ENCODE data around the gene KCNK4. TPM values are rescaled to one million over a fixed set of nuclear protein-coding genes. Genes with fewer than 3 reads are reported as not detected.

Gene KCNK4
- total RNA-seq, 1 donor from 2014 or later = not detected

DNA sequence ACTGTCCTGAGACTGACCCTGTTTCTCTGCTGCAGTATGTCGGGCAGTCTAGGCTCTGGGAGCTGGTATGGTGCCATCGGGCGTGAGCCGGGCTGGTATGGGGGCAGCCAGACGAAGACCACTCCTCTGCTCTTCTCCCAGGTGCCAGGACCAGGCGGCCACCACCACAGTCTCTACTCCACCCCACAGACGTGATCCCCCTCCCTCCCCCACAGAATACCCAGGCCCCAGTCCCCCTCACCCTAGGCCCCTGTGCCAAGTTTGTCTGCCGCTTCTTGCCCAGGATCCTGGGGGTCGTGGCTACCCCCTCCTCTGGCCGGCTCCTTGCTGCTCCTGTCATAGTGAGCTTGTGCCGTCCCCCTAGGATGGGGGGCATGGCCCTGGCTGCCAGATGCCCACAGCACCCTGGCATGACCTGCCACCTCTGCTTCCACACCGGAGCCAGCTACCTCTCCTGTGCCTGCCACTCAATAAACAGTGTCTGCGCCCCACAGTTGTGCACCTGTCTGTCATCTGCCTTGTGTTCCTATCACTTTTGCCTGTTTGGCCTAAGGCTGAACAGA, 2.0 kb upstream of the KCNK4 start:
- DNase-seq (ENCODE audit: low read depth, low spot score) = no peak

DNA sequence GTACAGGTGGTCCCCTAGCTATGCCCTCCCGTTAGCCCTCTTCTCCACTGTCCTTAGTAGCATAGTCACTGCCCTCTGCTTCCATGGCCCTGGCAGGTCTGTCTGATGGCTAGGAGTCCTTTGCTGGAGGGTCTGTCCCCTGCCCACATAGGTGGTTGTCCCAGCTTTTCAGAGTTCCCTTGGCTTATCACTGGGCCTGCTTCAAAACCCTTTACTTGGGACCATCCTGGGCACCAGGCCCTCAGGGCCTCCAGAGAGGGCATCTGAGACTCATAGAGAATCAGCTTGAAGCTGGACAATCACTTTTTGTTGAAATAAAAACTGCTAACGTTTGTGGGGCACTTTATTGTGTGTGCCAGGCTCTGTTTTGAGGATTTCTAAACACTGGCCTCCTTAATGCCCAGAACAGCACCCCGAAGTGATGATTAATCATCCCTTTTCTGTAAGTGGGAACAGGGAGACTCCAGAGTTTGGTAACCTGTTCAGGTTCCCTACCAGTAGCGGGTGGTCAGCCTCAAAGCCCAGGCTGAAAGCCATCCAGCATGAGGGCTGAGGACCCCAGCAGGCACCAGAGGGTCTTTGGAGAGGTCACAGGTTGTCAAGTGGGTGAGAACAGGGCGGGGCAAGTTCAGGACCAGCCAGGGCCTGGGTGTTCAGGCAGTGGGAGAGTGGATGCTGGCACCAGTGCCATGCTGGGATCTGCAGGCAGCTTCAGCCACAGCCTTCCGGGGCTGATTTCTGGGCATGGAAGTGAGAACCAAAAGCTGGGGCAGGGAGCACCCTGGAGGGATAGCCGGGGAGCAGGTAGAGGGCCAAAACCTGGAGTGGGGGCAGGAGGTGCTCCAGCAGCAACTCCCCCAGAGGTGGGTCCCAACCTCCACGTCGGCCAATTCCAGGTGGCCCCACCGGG, 495 bp upstream of the KCNK4 start:
- DNase-seq (ENCODE audit: low read depth, low spot score) = no peak

DNA sequence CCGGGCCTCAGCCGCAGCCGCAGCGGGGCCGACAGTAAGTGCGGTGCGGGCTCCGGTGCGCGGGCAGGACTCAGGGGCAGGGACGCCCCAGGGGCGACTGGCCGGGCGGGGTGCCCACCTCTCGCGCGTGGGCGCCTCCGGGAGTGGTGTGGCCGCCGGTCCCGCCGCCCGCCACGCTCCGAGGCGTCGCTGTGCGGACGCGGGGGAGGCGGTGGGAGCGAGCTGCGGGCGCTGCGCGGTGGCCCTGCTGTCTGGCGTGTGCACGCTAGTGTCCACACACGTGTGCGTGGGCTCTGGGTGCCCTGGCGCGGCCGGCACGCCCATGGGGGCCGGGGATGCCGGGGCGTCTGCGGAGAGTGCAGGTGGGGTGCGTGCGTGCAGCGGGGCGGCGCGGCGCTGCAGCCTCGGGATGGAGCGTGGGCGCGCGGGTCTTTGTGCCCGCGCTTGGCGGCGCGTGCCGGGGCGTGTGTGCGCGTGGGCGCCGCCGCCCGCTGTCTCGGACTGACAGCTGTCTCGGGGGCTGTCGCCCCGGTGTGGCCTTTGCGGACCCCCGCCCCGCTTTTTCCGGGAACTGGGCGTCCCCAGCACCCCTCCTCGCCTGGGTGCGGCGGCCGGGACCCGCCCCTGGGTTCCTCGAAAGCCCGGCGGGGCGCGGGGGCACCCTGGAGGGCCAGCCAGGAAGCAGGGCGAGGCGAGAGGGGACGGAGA, 804 bp downstream of the KCNK4 start:
- DNase-seq (ENCODE audit: low read depth, low spot score) = no peak

DNA sequence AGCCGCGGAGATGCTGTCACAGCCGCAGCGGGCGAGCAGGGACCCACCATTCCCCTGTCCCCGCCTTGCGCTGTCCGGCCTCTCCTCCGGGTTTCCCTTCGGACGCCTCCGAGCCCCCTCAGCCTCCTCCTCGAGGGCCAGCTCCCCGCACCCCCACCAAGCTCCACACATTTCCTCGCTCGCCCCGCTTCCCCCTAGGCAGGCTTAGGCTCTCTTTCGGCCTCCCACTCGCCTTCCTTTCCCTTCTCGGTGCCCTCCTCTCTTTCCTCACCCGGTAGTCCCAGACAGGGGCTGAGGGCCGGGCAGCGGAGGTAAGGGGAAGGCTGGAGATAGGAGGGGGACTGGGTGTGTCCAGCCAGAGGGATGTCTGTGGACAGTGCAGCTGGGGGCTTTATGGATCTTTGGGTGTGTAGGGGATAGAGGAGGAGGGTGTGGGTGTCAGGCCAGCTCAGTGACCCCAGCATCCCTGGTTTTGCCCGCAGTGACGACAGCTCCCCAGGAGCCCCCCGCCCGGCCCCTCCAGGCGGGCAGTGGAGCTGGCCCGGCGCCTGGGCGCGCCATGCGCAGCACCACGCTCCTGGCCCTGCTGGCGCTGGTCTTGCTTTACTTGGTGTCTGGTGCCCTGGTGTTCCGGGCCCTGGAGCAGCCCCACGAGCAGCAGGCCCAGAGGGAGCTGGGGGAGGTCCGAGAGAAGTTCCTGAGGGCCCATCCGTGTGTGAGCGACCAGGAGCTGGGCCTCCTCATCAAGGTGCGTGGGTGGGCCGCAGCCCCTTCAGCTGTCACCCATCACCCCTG, 1.6 kb downstream of the KCNK4 start:
- no peak for DNase-seq (ENCODE audit: low read depth, low spot score)

DNA sequence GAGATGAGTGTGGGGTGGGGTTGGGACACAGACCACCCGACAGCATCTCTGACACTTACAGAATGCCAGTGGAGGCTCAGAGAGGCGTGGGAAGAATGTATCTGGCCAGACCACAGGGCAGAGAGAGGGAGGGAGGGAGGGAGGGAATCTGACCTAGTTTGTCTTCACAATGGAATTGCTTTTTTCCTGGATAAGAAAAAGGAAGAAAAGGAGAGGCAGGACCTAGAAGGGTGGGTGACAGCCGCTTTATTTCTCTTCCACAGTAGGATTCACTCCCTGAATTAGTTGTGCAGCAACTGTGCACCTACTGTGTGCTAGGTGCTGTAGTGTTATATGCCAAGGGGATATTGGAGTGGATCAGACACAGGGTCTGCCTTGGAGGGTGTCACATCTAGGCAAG, 3.7 kb downstream of the KCNK4 start:
- DNase-seq (ENCODE audit: low read depth, low spot score) = no peak

DNA sequence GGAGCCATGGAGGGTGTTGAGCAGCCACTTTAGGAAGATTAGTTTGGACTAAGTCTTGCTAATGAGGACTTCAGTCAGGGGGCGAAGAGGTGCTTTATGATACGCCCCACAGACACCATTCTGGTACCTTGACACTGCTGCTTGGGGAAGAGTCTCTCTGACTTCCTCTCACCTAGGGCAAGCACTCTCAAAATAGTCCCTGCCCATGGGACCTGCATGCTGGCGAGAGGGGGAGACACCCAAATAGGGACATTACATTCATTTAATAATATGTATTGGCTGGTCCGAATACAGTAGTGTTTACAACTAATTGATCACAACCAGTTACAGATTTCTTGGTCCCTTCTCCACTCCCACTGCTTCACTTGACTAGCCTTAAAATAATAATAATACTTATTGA, 4.7 kb downstream of the KCNK4 start:
- no peak for DNase-seq (ENCODE audit: low read depth, low spot score)

DNA sequence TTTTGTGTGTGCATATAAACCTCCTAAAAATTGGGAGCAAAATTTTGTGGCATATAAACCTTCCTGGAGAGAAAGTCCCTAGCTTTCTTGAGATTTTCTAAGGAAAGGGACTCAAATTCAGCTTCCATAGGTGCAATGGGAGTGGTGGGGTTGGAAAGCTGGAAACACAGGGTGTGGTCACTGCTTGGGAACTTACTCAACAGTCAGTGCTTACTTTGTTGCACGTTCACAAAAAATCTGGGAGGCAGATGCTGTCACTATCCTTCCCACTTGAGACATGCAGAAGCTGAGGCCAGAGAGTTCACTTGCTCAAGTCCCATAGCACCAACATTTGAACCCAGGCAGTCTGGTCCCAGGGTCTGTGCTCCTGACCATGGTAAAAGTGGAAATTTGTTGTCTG, 5.1 kb downstream of the KCNK4 start:
- no peak for DNase-seq (ENCODE audit: low read depth, low spot score)

DNA sequence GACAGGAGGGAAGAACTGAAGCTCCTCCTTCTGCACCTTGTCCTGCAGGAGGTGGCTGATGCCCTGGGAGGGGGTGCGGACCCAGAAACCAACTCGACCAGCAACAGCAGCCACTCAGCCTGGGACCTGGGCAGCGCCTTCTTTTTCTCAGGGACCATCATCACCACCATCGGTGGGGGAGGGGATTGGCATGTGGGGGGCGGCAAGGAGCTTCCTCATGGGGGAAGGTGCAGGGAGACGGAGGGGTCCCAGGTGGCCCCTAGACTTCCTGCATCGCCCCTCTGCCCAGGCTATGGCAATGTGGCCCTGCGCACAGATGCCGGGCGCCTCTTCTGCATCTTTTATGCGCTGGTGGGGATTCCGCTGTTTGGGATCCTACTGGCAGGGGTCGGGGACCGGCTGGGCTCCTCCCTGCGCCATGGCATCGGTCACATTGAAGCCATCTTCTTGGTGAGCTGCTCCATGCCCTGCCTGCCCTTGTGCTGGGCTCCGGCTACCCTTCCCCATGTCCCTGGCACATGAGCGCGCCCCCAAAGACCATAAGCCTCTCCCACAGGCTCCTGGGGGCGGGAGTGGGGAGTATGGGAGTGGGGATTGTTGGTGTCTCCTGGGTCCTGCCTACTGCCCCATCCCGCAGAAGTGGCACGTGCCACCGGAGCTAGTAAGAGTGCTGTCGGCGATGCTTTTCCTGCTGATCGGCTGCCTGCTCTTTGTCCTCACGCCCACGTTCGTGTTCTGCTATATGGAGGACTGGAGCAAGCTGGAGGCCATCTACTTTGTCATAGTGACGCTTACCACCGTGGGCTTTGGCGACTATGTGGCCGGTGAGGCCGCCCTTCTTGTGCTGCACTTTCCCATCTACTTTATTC, 6.0 kb downstream of the KCNK4 start:
- no peak for DNase-seq (ENCODE audit: low read depth, low spot score)

DNA sequence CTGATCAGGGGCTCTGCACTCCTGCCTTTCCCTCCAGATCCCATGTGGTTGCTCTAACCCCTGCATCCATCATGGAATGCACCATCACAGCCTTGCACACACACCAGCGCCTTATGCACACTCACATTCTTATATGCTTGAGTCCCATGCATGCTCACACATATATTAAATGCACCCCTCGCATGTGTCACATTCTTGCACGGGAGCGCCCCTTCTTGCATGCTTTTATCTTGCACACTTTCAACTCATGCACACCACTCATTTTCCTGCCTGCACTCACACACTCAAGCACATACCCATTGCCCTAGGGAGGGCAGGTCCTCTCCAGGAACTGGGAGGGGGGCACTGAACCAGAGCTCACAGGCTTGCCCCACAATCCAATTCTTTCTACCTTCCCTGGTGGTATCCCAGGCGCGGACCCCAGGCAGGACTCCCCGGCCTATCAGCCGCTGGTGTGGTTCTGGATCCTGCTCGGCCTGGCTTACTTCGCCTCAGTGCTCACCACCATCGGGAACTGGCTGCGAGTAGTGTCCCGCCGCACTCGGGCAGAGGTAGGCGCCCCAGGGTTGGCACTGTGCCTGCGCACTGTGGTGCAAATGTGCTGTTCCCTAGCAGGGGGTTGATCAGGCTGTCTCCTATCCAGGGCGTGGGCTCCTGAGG, 6.7 kb downstream of the KCNK4 start:
- no peak for DNase-seq (ENCODE audit: low read depth, low spot score)

DNA sequence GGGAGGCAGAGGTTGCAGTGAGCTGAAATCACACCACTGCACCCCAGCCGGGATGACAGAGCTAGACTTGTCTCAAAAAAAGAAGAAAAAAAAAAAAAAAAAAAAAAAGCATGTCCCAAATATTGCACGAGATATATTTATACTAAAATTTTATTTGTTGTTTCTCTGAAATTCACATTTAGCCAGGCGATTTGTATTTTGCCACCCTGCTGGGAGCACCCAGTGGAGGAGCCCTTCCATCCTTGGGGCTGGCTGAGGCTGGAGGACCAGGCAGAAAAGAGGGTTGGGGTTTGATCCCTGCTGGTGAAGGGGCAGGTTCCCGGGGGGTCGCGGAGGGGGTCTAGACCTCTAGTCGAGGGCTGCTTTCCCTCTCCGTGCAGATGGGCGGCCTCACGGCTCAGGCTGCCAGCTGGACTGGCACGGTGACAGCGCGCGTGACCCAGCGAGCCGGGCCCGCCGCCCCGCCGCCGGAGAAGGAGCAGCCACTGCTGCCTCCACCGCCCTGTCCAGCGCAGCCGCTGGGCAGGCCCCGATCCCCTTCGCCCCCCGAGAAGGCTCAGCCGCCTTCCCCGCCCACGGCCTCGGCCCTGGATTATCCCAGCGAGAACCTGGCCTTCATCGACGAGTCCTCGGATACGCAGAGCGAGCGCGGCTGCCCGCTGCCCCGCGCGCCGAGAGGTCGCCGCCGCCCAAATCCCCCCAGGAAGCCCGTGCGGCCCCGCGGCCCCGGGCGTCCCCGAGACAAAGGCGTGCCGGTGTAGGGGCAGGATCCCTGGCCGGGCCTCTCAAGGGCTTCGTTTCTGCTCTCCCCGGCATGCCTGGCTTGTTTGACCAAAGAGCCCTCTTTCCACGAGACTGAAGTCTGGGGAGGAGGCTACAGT, 8.1 kb downstream of the KCNK4 start:
- no peak for DNase-seq (ENCODE audit: low read depth, low spot score)

DNA sequence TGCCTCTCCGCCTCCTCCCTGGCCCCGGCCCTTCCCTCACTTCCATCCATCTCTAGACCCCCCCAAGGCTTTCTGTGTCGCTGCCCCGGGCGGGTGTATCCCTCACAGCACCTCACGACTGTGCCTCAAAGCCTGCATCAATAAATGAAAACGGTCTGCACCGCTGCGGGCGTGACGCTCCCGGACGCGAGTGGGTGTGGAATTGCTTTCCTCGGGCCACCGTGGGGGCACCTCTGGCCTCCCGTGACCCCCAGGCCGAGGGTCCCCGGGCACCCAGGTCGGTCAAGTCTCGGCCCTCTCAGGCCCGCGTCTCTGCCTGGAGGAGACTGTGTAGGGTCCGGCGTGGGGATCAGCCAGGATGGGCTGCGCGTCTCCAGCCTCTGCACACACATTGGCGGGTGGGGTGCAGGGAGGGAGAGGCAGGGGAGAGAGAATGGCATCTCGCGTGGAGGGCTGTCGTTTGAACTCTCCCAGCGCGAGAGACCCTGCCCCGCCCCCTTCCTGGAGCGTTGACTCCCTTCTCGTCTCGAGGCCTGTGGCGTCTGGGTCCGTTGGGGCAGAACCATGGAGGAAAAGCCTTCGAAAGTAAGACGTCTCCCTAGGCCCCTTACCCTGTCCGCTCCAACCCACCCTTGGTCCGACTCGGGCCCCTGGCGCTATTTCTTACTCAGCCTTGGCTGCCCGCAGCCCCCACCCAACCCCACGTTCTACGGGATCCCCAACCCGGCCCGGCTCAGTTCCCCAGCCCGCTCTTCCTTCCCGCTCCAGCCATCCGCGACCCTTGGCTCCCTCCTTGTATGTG, 8.9 kb downstream of the KCNK4 start, which contains the start of gene CATSPERZ:
TSS of gene CATSPERZ (plus strand) at position 512 of the 802 bp plus-strand sequence. CDS start at position 565, 53 bp downstream.
- DNase-seq (ENCODE audit: low read depth, low spot score) = no peak

DNA sequence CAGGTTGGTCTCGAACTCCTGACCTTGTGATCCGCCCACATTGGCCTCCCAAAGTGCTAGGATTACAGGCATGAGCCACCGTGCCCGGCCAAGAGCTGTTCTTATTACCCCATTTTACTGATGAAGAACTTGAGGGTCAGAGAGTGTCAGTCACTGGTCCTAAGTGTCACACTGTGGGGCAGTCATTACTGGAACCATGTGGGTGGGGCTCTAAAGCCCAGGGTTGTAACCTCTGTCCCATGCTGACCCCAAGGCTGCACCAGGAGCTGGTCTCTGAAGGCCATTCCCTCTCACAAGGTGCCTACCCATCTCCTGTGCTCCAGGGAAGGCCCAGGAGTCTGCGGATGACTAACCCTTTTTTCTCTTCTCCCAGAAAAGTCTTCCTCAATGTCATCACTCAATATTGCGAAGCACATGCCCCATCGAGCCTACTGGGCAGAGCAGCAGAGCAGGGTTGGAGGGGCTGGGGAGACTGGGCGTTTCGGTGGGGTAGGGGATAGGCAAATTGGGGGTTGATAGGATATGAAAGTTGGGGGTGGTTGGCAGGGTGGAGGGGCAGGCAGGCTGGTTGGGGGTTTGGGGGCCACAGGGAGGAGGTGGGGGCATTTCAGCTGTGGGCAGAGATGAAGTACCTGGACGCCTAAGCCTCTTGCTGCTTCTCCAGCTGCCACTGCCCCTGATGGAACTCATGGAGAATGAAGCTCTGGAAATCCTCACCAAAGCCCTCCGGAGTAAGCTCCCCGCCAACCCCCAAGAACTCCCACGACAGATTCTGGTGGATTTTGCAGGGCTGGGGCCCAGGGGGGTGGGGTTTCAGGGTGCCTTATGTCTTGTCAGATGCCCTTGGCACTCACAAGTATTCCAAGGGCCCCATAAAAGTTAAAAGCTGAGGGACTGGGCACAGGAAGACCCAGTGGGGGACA, 12.3 kb downstream of the KCNK4 start:
- DNase-seq (ENCODE audit: low read depth, low spot score) = no peak

DNA sequence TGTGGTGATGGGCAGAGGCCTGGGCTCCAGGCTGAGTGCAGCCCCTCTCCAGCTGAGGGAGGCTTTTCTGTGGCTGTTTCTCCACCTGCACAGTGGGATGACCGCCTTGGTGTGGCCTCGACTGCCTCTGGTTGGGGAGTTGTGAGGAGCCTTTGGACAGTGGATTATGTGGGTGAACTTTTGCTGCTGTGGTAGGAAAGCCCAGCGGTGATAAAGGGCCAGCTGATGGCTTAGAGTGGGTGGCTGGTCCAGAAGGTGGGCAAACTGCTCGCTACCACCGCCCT, 12.9 kb downstream of the KCNK4 start:
- DNase-seq (ENCODE audit: low read depth, low spot score) = no peak

DNA sequence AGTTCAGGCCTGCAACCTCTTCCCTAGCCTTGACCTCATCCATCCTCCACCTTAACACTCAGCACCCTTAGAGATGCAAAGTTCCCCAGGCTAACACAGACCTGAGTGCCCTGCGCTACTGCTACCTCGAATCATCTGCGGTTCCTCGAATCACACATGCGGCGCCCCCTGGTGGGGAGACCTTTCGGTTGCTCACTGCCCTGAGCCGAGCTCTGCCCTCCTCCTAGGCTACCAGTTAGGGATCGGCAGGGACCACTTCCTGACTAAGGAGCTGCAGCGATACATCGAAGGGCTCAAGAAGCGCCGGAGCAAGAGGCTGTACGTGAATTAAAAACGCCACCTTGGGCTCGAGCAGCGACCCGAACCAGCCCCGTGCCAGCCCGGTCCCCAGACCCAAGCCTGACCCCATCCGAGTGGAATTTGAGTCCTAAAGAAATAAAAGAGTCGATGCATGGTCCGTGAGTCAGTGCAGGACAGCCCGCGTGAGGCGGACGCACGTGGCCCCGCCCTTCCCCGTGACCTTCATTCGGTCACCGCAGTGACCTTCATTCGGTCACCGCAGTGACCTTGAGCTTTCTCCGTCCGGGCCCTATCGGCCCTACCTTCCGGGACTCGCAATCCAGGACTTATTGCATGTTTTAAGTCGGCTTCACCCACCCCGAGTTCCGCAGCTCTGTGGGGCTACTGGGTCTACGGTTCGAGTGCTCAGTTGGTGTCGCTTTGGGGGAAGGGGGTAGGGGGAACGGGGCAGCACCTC, 13.4 kb downstream of the KCNK4 start:
- DNase-seq (ENCODE audit: low read depth, low spot score) = no peak

DNA sequence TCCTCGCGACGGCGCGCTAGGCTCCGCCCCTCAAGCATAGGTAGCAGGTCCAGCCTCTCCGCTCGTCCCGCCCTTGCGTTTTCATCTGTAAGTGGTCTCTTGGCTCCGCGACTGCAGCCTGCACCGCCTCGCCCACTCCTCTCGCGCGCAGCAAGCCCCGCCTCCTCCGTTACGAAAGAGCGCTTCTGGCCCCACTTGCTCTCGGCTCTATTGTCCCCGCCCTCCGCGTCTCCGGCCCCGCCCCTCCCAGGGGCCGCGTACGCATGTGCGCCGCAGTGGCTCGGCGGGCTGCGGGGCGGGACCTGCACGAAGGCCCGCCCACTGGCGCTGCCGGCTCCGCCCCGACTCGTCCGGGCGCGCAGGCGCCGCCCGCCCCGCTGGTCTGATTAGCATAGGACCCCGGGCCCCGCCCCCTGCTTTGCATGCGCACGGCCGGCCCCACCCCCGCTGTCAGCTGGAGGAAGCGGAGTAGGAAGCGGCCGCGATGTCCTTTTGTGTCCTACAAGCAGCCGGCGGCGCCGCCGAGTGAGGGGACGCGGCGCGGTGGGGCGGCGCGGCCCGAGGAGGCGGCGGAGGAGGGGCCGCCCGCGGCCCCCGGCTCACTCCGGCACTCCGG, 14.1 kb downstream of the KCNK4 start, which contains the start of gene ESRRA:
TSS of gene ESRRA (plus strand) at position 450 of the 616 bp plus-strand sequence. CDS start 1,656 bp downstream, outside the sequence.
- peak; percentile 88 for DNase-seq (ENCODE audit: low read depth, low spot score)
